ENCODE measurements around the gene SSMEM1.
"Not testable (repeated sequence)": the region's sequence is repeated elsewhere in the genome, so short reads cannot be mapped to it uniquely, and the experiment has no call there.

The SSMEM1 gene

GRCh38 chr7:130207642-130208041, at the start of gene SSMEM1:
Gene SSMEM1, plus strand, starts transcription at chr7:130207860. Its CDS starts 51 bp downstream, at chr7:130207911.
- DNase-seq = no peak

GRCh38 chr7:130160023-130160422, 47.6 kb upstream of the SSMEM1 start:
- DNase-seq = no peak

GRCh38 chr7:130160455-130160854, 47.2 kb upstream of the SSMEM1 start:
- no peak for DNase-seq

- DNase-seq = no peak
Measured at GRCh38 chr7:130162196-130162595, 45.5 kb upstream of the SSMEM1 start.

GRCh38 chr7:130174237-130174959, 33.3 kb upstream of the SSMEM1 start:
- DNase-seq = no peak

GRCh38 chr7:130178251-130178650, 29.4 kb upstream of the SSMEM1 start:
- no peak for DNase-seq

GRCh38 chr7:130179631-130180030, 28.0 kb upstream of the SSMEM1 start:
- no peak for DNase-seq

- DNase-seq = no peak
Measured at GRCh38 chr7:130180571-130181262, 26.9 kb upstream of the SSMEM1 start.

GRCh38 chr7:130181263-130181605, 26.4 kb upstream of the SSMEM1 start:
- DNase-seq = no peak

GRCh38 chr7:130182990-130183389, 24.7 kb upstream of the SSMEM1 start:
- no peak for DNase-seq

GRCh38 chr7:130184349-130184748, 23.3 kb upstream of the SSMEM1 start:
- not testable (repeated sequence) for DNase-seq

- no peak for DNase-seq
Measured at GRCh38 chr7:130187360-130187759, 20.3 kb upstream of the SSMEM1 start.

GRCh38 chr7:130189343-130189742, 18.3 kb upstream of the SSMEM1 start:
- DNase-seq = no peak

- no peak for DNase-seq
Measured at GRCh38 chr7:130191791-130192190, 15.9 kb upstream of the SSMEM1 start.

- DNase-seq = no peak
Measured at GRCh38 chr7:130195396-130195795, 12.3 kb upstream of the SSMEM1 start.

GRCh38 chr7:130196476-130196875, 11.2 kb upstream of the SSMEM1 start:
- no peak for DNase-seq

- no peak for DNase-seq
Measured at GRCh38 chr7:130197094-130197493, 10.6 kb upstream of the SSMEM1 start.

GRCh38 chr7:130201796-130202195, 5.9 kb upstream of the SSMEM1 start:
- DNase-seq = no peak

- DNase-seq = peak; percentile 98
Measured at GRCh38 chr7:130205084-130205947, 2.3 kb upstream of the SSMEM1 start, which contains the start of gene TMEM209. Gene TMEM209, minus strand, starts transcription at chr7:130205406. Its CDS starts 31 bp downstream, at chr7:130205375.

- DNase-seq = no peak
Measured at GRCh38 chr7:130207033-130207432, 627 bp upstream of the SSMEM1 start.

- DNase-seq = no peak
Measured at GRCh38 chr7:130208516-130208915, 856 bp downstream of the SSMEM1 start.

GRCh38 chr7:130210181-130210935, 2.7 kb downstream of the SSMEM1 start:
- DNase-seq = no peak

- no peak for DNase-seq
Measured at GRCh38 chr7:130213828-130214227, 6.2 kb downstream of the SSMEM1 start.

All from NCI-H1105 (cell line).